ACC112 (cell line): ENCODE results near the gene TMEM233.

ENCODE experiments used
- H2AFZ ChIP-seq: fragments of 200-600 bp; sonication (generic); one replicate; pipeline ENCODE4 v1.6.0; 2017; ENCODE audit warnings: antibody characterized with exemption, low read length; ENCODE audit not compliant: unreplicated experiment
- H3K27ac ChIP-seq: fragments of 200-600 bp; sonication (generic); 2 replicates; pipeline ENCODE4 v1.5.1; 2014; ENCODE audit warnings: low read depth, mild to moderate bottlenecking, antibody characterized with exemption, low read length, moderate library complexity
- H3K27me3 ChIP-seq: fragments of 200-600 bp; sonication (generic); 2 replicates; pipeline ENCODE4 v1.6.1; 2014; ENCODE audit warnings: mild to moderate bottlenecking, antibody characterized with exemption, low read length, moderate library complexity, mixed read lengths; ENCODE audit not compliant: insufficient read depth
- H3K36me3 ChIP-seq: fragments of 200-600 bp; sonication (generic); 2 replicates; pipeline ENCODE4 v1.6.1; 2016; ENCODE audit warnings: mild to moderate bottlenecking, antibody characterized with exemption, low read length, moderate library complexity, mixed read lengths; ENCODE audit not compliant: insufficient read depth
- H3K4me1 ChIP-seq: fragments of 200-600 bp; sonication (generic); one replicate; pipeline ENCODE4 v1.6.1; 2016; ENCODE audit warnings: low read length, mixed read lengths; ENCODE audit not compliant: insufficient read depth, unreplicated experiment, control insufficient read depth
- H3K4me3 ChIP-seq: fragments of 200-600 bp; sonication (generic); 2 replicates; pipeline ENCODE4 v1.5.1; 2014; ENCODE audit warnings: mild to moderate bottlenecking, low read depth, low read length
- H3K79me2 ChIP-seq: fragments of 200-600 bp; sonication (generic); one replicate; pipeline ENCODE4 v1.6.0; 2016; ENCODE audit warnings: low read length; ENCODE audit not compliant: control insufficient read depth, unreplicated experiment, insufficient read depth

The TMEM233 gene

GRCh38 chr12:119687879-119688278, 94.3 kb downstream of the TMEM233 start:
- H3K36me3 ChIP-seq: peaks cover 15% of the 10 kb centered on the region; the same call in 1 of the 2 replicates
- no peaks in the 10 kb centered on the region for H3K27me3 ChIP-seq
- H3K79me2 ChIP-seq: no peaks in the 10 kb centered on the region
- no peak overlapping the region for H2AFZ ChIP-seq
- H3K4me1 ChIP-seq: peaks cover 13% of the 10 kb centered on the region
- H3K4me3 ChIP-seq: no peak overlapping the region
- H3K27ac ChIP-seq: no peak overlapping the region

GRCh38 chr12:119689935-119690500, 96.4 kb downstream of the TMEM233 start:
- Histone ChIP-seq H3K36me3 (peaks cover 13% of the 10 kb centered on the region; the same call in 1 of the 2 replicates), H2AFZ (no peak overlapping the region), H3K27ac (no peak overlapping the region), H3K79me2 (no peaks in the 10 kb centered on the region), H3K4me1 (peaks cover 16% of the 10 kb centered on the region), H3K27me3 (no peaks in the 10 kb centered on the region), H3K4me3 (no peak overlapping the region)

- Histone ChIP-seq H3K36me3 (peaks cover 6% of the 10 kb centered on the region; the same call in 1 of the 2 replicates), H2AFZ (no peak overlapping the region), H3K27ac (no peak overlapping the region), H3K4me1 (peaks cover 16% of the 10 kb centered on the region), H3K27me3 (no peaks in the 10 kb centered on the region), H3K79me2 (no peaks in the 10 kb centered on the region), H3K4me3 (no peak overlapping the region)
These were observed 97.7 kb downstream of the TMEM233 start for GRCh38 chr12:119691202-119691810.

GRCh38 chr12:119692410-119692809, 98.8 kb downstream of the TMEM233 start:
- Histone ChIP-seq H3K4me3 (no peak overlapping the region), H3K4me1 (peaks cover 16% of the 10 kb centered on the region), H3K27me3 (no peaks in the 10 kb centered on the region), H3K79me2 (no peaks in the 10 kb centered on the region), H3K36me3 (peaks cover 6% of the 10 kb centered on the region; the same call in 1 of the 2 replicates), H3K27ac (peak overlapping the region; percentile 19), H2AFZ (no peak overlapping the region)
